Upper lobe of left lung (tissue), 4 donors: ENCODE results near the gene FCGR1A.
"Not testable (repeated sequence)": the region's sequence is repeated elsewhere in the genome, so short reads cannot be mapped to it uniquely, and the experiment has no call there.

Experiments used
- EP300 ChIP-seq, 4 donors: sonication (generic); formaldehyde crosslinking; IDR thresholded peaks; one replicate each; pipeline ENCODE4 v1.5.1; 2017; ENCODE audit warnings: antibody characterized with exemption in 4 of 4, control low read depth in 2 of 4
- TF ChIP-seq, protein P1 (sequence below), 6 experiments: fragments of 450-650 bp in 4 of 6; fragments of 200-600 bp in 2 of 6; sonication (generic) in 2 of 6; IDR thresholded peaks; one replicate each; pipeline ENCODE4 v1.5.1; 2016 to 2019; ENCODE audit warnings: antibody characterized with exemption in 6 of 6

- TF ChIP-seq, protein P1, sequence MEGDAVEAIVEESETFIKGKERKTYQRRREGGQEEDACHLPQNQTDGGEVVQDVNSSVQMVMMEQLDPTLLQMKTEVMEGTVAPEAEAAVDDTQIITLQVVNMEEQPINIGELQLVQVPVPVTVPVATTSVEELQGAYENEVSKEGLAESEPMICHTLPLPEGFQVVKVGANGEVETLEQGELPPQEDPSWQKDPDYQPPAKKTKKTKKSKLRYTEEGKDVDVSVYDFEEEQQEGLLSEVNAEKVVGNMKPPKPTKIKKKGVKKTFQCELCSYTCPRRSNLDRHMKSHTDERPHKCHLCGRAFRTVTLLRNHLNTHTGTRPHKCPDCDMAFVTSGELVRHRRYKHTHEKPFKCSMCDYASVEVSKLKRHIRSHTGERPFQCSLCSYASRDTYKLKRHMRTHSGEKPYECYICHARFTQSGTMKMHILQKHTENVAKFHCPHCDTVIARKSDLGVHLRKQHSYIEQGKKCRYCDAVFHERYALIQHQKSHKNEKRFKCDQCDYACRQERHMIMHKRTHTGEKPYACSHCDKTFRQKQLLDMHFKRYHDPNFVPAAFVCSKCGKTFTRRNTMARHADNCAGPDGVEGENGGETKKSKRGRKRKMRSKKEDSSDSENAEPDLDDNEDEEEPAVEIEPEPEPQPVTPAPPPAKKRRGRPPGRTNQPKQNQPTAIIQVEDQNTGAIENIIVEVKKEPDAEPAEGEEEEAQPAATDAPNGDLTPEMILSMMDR (IDR thresholded peaks at IDR 0.05): peak in 1 of 6 experiments; percentile 12
- TF ChIP-seq EP300 (IDR thresholded peaks at IDR 0.05): not testable (repeated sequence)
Measured at GRCh38 chr1:149746463-149747356, 35.8 kb upstream of the FCGR1A start.
